T47D (cell line): ENCODE results near the gene ZDHHC17.
"Not testable (repeated sequence)": the region's sequence is repeated elsewhere in the genome, so short reads cannot be mapped to it uniquely, and the experiment has no call there.

Source experiments
- DNase-seq, 2 experiments: peaks; one replicate each; pipeline versions ENCODE4 v3.0.0 to v3.0.0-alpha.2; 2011 to 2012; ENCODE audit warnings: low read depth in 1 of 2, low spot score in 1 of 2
- JUND ChIP-seq: IDR thresholded peaks from 2 replicates; pipeline ENCODE4 v1.6.1; 2012; ENCODE audit warnings: low read depth
- in situ Hi-C: cut with HindIII; loops from 2 replicates; pipeline ENCODE4 v1.10.0; 2016; ENCODE audit warnings: low sequenced_read_pairs, low pct_unique_long_range_greater_than_20kb

ZDHHC17 gene

DNA sequence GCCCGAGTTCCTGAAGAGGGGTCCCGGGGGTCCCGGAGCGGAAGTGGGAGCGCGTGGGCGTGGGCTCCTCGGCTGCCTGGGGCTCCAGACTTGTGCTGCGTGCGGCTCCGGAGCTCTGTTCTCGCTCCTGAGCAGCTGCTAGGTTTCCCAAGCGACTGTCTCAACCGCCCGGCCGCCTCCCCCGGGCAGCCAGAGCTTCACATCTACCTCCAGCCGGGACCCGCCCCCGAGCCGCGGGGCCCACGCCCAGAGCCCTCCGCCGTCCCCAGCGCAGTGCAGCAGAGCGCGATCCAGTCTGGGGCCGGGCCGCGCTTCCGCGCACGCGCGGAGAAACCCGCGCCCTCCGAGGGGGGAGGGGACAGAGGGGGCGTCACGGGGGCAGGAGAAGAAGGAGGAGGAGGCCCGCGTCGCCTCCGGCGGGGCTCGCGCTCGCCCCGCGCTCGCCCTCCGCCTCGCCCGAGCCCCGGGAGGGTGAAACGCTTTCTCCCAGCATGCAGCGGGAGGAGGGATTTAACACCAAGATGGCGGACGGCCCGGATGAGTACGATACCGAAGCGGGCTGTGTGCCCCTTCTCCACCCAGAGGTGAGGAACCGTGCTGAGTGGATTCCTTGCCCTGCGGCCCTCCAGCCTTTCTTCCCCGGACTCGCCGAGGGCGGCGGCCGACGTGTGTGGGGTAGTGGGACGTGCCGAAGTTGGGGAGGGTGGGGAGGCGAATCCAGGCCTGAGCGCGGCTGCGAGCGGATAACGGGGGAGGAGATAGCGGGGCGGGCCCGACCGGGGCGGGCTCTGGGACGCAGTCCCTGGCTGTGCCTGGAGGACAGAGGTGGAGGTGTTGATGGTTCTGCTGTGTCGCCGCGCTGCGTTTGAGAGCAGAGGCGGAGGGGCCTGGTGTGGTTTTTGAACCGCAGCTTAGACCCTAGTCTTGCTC lies at the start of gene ZDHHC17:
Gene ZDHHC17 (plus strand): TSS at position 370 of the 930 bp plus-strand sequence. CDS start 122 bp downstream, at position 492.
- DNase-seq, result peak; percentile 82 to 97
- in situ Hi-C loops, result no loop called here
- no peak for TF ChIP-seq JUND

- DNase-seq, result no peak
- no peak for TF ChIP-seq JUND
- in situ Hi-C loops, result no loop called here
Observed at GRCh38 chr12:76714415-76714814, 49.5 kb upstream of the ZDHHC17 start.

GRCh38 chr12:76714861-76715260 lies 49.1 kb upstream of the ZDHHC17 start:
- in situ Hi-C loops, result no loop called here
- no peak for TF ChIP-seq JUND
- no peak for DNase-seq

GRCh38 chr12:76715332-76715731 lies 48.6 kb upstream of the ZDHHC17 start:
- no peak for TF ChIP-seq JUND
- in situ Hi-C loops, result no loop called here
- no peak for DNase-seq

DNA sequence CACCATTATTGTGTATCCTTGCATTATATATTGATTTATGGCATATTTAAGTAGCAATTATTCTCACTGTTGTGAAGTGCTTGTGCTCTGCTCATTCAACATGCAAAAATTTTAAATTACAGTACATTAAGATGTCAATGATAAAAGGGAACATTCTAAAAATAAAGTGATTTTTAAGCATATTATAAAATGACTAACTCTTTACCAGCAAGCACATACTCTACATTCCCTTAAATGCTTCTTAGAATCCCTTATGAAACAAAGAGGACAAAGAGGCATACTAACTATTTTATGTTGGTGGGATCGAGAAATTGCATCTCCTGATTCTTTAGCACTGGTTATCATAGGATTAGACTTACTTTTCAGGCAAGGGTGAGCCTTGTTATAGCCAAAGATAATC lies 46.6 kb upstream of the ZDHHC17 start:
- TF ChIP-seq JUND, result no peak
- in situ Hi-C loops, result no loop called here
- DNase-seq, result no peak

DNA sequence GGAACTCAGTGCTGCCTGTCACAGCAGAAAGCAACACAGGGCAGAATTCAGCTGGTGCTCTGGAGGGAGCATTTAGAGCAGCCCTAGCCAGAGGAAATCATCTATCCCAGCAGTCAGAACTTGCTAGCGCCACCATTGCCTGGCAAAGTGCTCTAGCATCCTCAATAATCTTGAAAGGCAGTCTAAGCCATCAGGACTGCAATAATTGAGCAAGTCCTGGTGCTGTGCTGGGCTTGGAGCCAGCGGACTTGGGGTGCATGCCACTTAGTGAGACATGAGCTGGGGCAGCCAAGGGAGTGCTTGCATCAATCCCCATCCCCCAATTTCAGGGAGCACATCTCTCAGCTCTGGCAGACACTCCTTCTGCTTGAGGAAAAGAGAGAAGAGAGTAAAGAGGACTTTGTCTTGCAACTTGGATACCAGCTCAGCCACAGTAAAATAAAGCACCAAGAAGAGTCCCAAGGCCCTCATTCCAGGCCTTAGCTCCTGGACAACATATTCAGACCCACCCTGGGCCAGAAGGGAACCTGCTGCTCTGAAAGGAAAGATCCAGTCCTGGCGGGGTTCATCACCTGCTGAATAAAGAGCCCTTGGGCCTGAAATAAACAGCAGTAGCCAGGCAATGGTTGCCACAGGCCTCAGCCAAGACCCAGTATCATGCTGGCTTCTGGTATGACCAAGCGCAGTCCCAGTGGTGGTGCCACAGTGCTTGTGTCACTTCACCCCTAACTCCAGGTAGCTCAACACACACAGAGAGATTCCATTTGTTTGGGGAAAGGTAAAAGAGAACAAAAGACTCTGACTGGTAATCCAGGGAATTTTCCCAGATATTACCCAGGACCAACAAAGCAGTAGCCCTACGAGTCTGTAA lies 44.5 kb upstream of the ZDHHC17 start:
- TF ChIP-seq JUND, result no peak
- no peak for DNase-seq
- in situ Hi-C loops, result no loop called here

DNA sequence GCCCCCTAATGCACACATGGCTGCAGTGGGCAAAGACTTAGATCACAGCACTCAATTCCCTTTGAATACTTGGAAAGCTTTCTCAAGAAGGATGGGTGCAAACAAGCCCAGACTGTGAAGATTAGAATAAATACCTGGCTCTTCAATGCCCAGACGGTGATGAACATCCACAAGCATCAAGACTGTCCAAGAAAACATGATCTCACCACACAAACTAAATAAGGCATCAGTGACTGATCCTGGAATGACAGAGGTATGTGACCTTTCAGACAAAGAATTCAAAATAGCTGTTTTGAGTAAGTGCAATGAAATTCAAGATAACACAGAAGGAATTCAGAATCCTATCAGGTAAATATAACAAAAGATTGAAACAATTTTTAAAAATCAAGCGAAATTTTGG lies 43.8 kb upstream of the ZDHHC17 start:
- in situ Hi-C loops, result no loop called here
- DNase-seq, result no peak
- no peak for TF ChIP-seq JUND

- DNase-seq, result no peak
Observed at GRCh38 chr12:76726626-76727025, 37.3 kb upstream of the ZDHHC17 start.

DNA sequence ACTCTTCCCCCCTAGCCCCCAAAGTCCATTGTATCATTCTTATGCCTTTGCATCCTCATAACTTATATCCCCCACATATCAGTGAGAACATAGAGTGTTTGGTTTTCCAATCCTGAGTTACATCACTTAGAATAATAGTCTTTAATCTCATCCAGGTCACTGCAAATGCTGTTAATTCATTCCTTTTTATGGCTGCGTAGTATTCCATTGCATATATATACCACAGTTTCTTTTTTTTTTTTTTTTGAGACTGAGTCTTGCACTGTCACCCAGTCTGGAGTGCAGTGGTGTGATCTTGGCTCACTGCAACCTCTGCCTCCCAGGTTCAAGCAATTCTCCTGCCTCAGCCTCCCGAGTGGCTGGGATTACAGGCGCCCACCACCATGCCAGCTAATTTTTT lies 31.7 kb upstream of the ZDHHC17 start:
- DNase-seq, in situ Hi-C loops: not testable (repeated sequence)

More at GRCh38 chr12:76726626-76727025, 37.3 kb upstream of the ZDHHC17 start:
- in situ Hi-C loops, result no loop called here
- no peak for TF ChIP-seq JUND

DNA sequence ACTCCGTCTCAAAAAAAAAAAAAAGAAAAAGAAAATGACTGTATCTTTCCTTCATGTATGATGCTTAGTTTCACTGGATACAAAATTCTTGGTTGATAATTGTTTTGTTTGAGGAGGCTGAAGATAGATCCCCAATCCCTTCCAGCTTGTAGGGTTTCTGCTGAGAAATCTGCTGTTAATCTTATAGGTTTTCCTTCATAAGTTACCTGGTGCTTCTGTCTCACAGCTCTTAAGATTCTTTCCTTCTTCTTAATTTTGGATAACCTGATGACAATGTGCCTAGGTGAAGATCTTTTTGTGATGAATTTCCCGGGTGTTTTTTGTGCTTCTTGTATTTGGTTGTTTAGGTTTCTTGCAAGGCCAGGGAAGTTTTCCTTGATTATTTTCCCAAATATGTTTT lies 26.2 kb upstream of the ZDHHC17 start:
- in situ Hi-C loops, result not testable (repeated sequence)

DNA sequence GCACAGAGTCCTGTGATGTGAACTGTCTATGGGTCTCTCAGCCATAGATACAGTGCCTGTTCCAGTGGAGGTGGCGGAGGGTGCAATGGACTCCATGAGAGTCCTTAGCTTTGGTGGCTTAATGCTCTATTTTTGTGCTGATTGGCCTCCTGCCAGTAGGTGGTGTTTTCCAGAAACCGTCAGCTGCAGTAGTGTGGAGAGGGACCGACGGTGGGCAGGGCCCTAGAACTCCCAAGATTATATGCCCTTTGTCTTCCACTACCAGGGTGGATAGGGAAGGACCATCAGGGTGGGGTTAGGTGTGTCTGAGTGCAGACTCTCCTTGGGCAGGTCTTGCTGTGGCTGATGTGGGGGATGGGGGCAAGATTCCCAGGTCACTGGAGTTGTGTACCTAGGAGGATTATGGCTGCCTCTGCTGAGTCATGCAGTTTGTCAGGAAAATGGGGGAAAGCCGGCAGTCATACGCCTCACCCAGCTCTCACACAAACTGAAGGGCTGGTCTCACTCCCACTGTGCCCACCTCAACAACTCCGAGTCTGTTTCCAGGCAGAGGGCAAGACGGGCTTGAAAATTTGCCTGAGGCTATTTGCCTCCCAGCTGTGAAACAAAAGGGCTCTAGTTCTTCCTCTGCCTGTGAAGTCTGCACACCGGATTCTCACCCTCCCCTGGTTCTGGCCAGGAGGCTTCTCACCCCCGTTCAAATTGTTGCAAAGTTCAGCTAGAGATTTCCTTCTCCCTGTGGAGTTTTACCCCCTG lies 24.9 kb upstream of the ZDHHC17 start:
- no peak for DNase-seq
- no peak for TF ChIP-seq JUND
- in situ Hi-C loops, result no loop called here

More for the DNA sequence above, 26.2 kb upstream of the ZDHHC17 start:
- not testable (repeated sequence) for DNase-seq

GRCh38 chr12:76739896-76740295 lies 24.0 kb upstream of the ZDHHC17 start:
- no peak for DNase-seq
- TF ChIP-seq JUND, result no peak
- in situ Hi-C loops, result no loop called here
